Parathyroid adenoma (tissue), 2 donors: Measurements from ENCODE around the gene KCNIP3.

Experiments
- H2AFZ ChIP-seq: fragments of 300-600 bp; sonication (generic); one replicate; pipeline ENCODE4 v1.7.0; 2017; ENCODE audit warnings: antibody characterized with exemption, mild to moderate bottlenecking
- H3K27ac ChIP-seq: fragments of 300-600 bp; sonication (generic); one replicate; pipeline ENCODE4 v1.7.0; 2017
- H3K27me3 ChIP-seq: fragments of 300-600 bp; sonication (generic); one replicate; pipeline ENCODE4 v1.7.0; 2017; ENCODE audit warnings: low read length; ENCODE audit not compliant: control insufficient read depth, insufficient read depth
- H3K36me3 ChIP-seq: fragments of 300-600 bp; sonication (generic); one replicate; pipeline ENCODE4 v1.7.0; 2017; ENCODE audit warnings: low read length; ENCODE audit not compliant: control insufficient read depth, insufficient read depth
- H3K4me1 ChIP-seq: fragments of 300-600 bp; sonication (generic); one replicate; pipeline ENCODE4 v1.7.0; 2017; ENCODE audit warnings: control low read depth
- H3K4me2 ChIP-seq: fragments of 300-600 bp; sonication (generic); one replicate; pipeline ENCODE4 v1.7.0; 2017; ENCODE audit warnings: low read length
- H3K4me3 ChIP-seq: fragments of 300-600 bp; sonication (generic); one replicate; pipeline ENCODE4 v1.7.0; 2017; ENCODE audit warnings: low read depth, low read length
- H3K79me2 ChIP-seq: fragments of 300-600 bp; sonication (generic); one replicate; pipeline ENCODE4 v1.7.0; 2017; ENCODE audit warnings: control low read depth
- H3K9ac ChIP-seq: fragments of 300-600 bp; sonication (generic); one replicate; pipeline ENCODE4 v1.7.0; 2017; ENCODE audit warnings: mild to moderate bottlenecking
- H3K9me3 ChIP-seq: fragments of 300-600 bp; sonication (generic); one replicate; pipeline ENCODE4 v1.7.0; 2017; ENCODE audit warnings: low read length; ENCODE audit not compliant: control insufficient read depth
- CTCF ChIP-seq: fragments of 300-600 bp; sonication (generic); IDR thresholded peaks from one replicate; pipeline ENCODE4 v1.7.0; 2017; ENCODE audit warnings: antibody characterized with exemption, mild to moderate bottlenecking
- donor health status: primary hyperparathyroidism.

KCNIP3 gene

GRCh38 chr2:95313296-95314131, 16.4 kb downstream of the KCNIP3 start:
- H3K9me3 ChIP-seq = no peaks in the 10 kb centered on the region
- no peak overlapping the region for H3K4me3 ChIP-seq
- no peak overlapping the region for H3K27ac ChIP-seq
- peaks cover 4% of the 10 kb centered on the region for H3K4me1 ChIP-seq
- H3K9ac ChIP-seq = no peak overlapping the region
- no peak overlapping the region for H3K4me2 ChIP-seq
- no peaks in the 10 kb centered on the region for H3K36me3 ChIP-seq
- H3K79me2 ChIP-seq = no peaks in the 10 kb centered on the region
- TF ChIP-seq CTCF = no peak
- H3K27me3 ChIP-seq = no peaks in the 10 kb centered on the region
- H2AFZ ChIP-seq = no peak overlapping the region

- Histone ChIP-seq H3K9ac (no peak overlapping the region), H3K36me3 (no peaks in the 10 kb centered on the region), H3K4me2 (no peak overlapping the region), H2AFZ (no peak overlapping the region), H3K9me3 (no peaks in the 10 kb centered on the region), H3K27ac (no peak overlapping the region), H3K27me3 (no peaks in the 10 kb centered on the region), H3K79me2 (no peaks in the 10 kb centered on the region), H3K4me1 (peaks cover 4% of the 10 kb centered on the region), H3K4me3 (no peak overlapping the region)
- TF ChIP-seq CTCF = no peak
Observed at GRCh38 chr2:95314598-95314963, 17.4 kb downstream of the KCNIP3 start.

- Histone ChIP-seq H3K36me3 (no peaks in the 10 kb centered on the region), H3K4me2 (no peak overlapping the region), H3K27ac (no peak overlapping the region), H3K27me3 (no peaks in the 10 kb centered on the region), H3K9ac (no peak overlapping the region), H3K4me1 (peaks cover 4% of the 10 kb centered on the region), H2AFZ (peak overlapping the region; percentile 60), H3K79me2 (no peaks in the 10 kb centered on the region), H3K9me3 (no peaks in the 10 kb centered on the region), H3K4me3 (no peak overlapping the region)
- peak; percentile 90 for TF ChIP-seq CTCF
Observed at GRCh38 chr2:95314964-95315611, 17.9 kb downstream of the KCNIP3 start.

- Histone ChIP-seq H3K4me1 (peaks cover 4% of the 10 kb centered on the region), H3K27ac (no peak overlapping the region), H3K4me3 (no peak overlapping the region), H3K27me3 (no peaks in the 10 kb centered on the region), H3K36me3 (no peaks in the 10 kb centered on the region), H3K4me2 (no peak overlapping the region), H3K9me3 (no peaks in the 10 kb centered on the region), H2AFZ (no peak overlapping the region), H3K79me2 (no peaks in the 10 kb centered on the region), H3K9ac (no peak overlapping the region)
- TF ChIP-seq CTCF = no peak
Observed at GRCh38 chr2:95315801-95316411, 18.8 kb downstream of the KCNIP3 start.
